ENCODE measurements around the gene CFAP221.

Gene CFAP221

DNA sequence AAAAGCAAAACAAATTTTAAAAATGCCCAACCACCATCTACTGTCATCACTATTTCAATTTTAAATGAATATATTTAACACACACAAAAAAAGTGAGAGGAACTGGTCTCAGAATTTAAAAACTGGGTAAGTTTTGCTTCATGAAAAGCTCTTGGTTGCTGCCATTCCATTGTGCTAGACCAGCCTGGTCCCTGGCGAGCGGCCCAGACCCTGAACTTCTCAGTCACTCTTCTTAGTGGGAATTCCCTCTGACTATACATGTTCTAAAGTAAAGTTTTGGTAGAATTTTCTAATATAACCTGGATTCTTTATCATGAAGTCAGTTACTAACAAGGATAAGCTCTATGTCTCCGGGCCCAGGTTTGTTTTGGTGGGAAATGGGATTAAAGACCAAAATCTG, 99.9 kb downstream of the CFAP221 start:
- Histone ChIP-seq H2BK120ac (ENCODE audit: low read depth, low read length) (no peak overlapping the region), H3K9ac (ENCODE audit: low read length) (no peak overlapping the region), H2BK15ac (ENCODE audit: low read depth, poor library complexity, severe bottlenecking) (no peak overlapping the region), H2BK5ac (ENCODE audit: low read depth, low read length, poor library complexity, severe bottlenecking) (no peak overlapping the region), H2AFZ (ENCODE audit: low read depth, low read length) (no peak overlapping the region), H2AK5ac (ENCODE audit: low read length, severe bottlenecking) (no peak overlapping the region), H4K91ac (ENCODE audit: low read length) (no peak overlapping the region), H3K4me2 (ENCODE audit: low read length, poor library complexity, severe bottlenecking) (no peak overlapping the region), H4K8ac (ENCODE audit: low read length) (no peak overlapping the region), H3K79me1 (replicated peaks; ENCODE audit: low read length, poor library complexity, severe bottlenecking) (no peaks in the 10 kb centered on the region), H2BK12ac (ENCODE audit: low read length in 2 of 2) (no peak overlapping the region), H3K23ac (ENCODE audit: low read length in 2 of 2) (no peak overlapping the region), H3K27me3 (ENCODE audit: control insufficient read depth in 1 of 2, insufficient read depth in 1 of 2, low read length in 2 of 2) (peaks cover 4 to 14% of the 10 kb centered on the region in 2 experiments), H3K18ac (ENCODE audit: low read depth in 1 of 2, low read length in 2 of 2) (no peak overlapping the region), H3K4me1 (ENCODE audit: control insufficient read depth, insufficient read depth, low read depth, low read length) (peaks cover 4% of the 10 kb centered on the region), H3K27ac (ENCODE audit: low read length, poor library complexity, severe bottlenecking) (no peak overlapping the region), H3K9me3 (ENCODE audit: control insufficient read depth, low read length) (no peaks in the 10 kb centered on the region), H3K4ac (ENCODE audit: low read depth in 1 of 2, low read length in 2 of 2) (no peak overlapping the region), H3K4me3 (ENCODE audit: insufficient read depth in 1 of 2, low read depth in 1 of 2, low read length in 2 of 2) (no peak overlapping the region), H3K14ac (ENCODE audit: low read length in 2 of 2) (no peak overlapping the region), H3K36me3 (ENCODE audit: control insufficient read depth in 1 of 2, insufficient read depth in 2 of 2, low read depth in 1 of 2, low read length in 2 of 2) (no peaks in the 10 kb centered on the region)
- 67% methylated on average over 1 of the region's 3 CpGs for WGBS
- no peak for DNase-seq

DNA sequence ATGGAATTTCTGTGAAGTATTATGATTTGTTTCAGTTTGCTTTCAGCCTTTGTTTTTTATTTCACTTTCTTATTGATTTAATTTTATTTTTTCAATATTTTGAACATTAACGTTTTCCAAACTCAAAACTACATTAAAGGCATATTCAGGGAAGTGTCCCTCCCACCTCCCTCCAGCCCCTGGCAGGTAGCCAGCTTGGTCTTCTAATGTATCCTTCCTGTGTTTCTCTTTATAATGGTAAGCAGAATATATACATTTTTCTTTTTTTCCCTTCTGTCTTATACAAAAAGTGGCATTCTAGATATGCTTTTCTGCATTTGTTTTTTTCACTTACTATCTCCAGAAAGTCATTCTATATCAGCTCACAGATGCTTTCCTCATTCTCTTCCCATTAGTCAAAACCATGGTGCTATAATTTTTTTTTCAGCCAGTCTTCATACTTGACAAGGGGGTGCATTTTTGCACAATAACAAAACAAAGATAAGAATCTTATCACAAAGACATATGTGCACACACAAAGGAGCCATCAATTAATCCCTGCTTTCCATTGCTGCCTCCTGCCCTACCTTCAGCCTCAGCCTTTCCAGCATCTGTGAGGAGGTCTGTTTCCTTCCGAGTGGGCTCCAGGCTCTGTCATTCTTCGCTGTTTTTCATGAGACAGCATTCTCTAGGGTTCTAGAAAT, 101.1 kb downstream of the CFAP221 start:
- WGBS, result 100% methylated on average over 2 of the region's 3 CpGs
- Histone ChIP-seq H4K91ac (ENCODE audit: low read length) (no peak overlapping the region), H2AK5ac (ENCODE audit: low read length, severe bottlenecking) (no peak overlapping the region), H3K36me3 (ENCODE audit: control insufficient read depth in 1 of 2, insufficient read depth in 2 of 2, low read depth in 1 of 2, low read length in 2 of 2) (no peaks in the 10 kb centered on the region), H3K4me2 (ENCODE audit: low read length, poor library complexity, severe bottlenecking) (no peak overlapping the region), H3K4me1 (ENCODE audit: control insufficient read depth, insufficient read depth, low read depth, low read length) (peaks cover 2% of the 10 kb centered on the region), H3K18ac (ENCODE audit: low read depth in 1 of 2, low read length in 2 of 2) (no peak overlapping the region), H2BK12ac (ENCODE audit: low read length in 2 of 2) (no peak overlapping the region), H3K27me3 (ENCODE audit: control insufficient read depth in 1 of 2, insufficient read depth in 1 of 2, low read length in 2 of 2) (peaks cover 4 to 5% of the 10 kb centered on the region in 2 experiments), H3K23ac (ENCODE audit: low read length in 2 of 2) (no peak overlapping the region), H2BK120ac (ENCODE audit: low read depth, low read length) (no peak overlapping the region), H3K14ac (ENCODE audit: low read length in 2 of 2) (no peak overlapping the region), H3K27ac (ENCODE audit: low read length, poor library complexity, severe bottlenecking) (no peak overlapping the region), H2AFZ (ENCODE audit: low read depth, low read length) (no peak overlapping the region), H2BK5ac (ENCODE audit: low read depth, low read length, poor library complexity, severe bottlenecking) (no peak overlapping the region), H4K8ac (ENCODE audit: low read length) (no peak overlapping the region), H3K4ac (ENCODE audit: low read depth in 1 of 2, low read length in 2 of 2) (no peak overlapping the region), H3K9me3 (ENCODE audit: control insufficient read depth, low read length) (no peaks in the 10 kb centered on the region), H2BK15ac (ENCODE audit: low read depth, poor library complexity, severe bottlenecking) (no peak overlapping the region), H3K9ac (ENCODE audit: low read length) (no peak overlapping the region), H3K4me3 (ENCODE audit: insufficient read depth in 1 of 2, low read depth in 1 of 2, low read length in 2 of 2) (no peak overlapping the region), H3K79me1 (replicated peaks; ENCODE audit: low read length, poor library complexity, severe bottlenecking) (no peaks in the 10 kb centered on the region)
- no peak for DNase-seq

DNA sequence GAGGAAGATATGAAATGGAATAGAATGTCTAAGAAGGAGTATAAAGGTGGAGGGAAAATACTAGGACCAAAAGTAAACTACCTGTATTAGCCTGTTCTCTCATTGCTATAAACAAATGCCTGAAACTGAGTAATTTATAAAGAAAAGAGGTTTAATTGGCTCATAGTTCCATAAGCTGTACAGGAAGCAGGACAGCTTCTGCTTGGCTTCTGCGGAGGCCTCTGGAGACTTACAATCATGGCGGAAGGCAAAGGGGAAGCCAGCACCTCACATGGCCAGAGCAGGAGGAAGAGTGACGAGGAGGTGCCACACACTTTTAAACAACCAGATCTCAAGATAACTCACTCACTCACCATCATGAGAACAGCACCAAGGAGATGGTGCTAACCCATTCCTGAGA, 101.9 kb downstream of the CFAP221 start:
- 87% methylated on average over 3 of the region's 3 CpGs for WGBS
- H3K4ac ChIP-seq (ENCODE audit: low read depth in 1 of 2, low read length in 2 of 2), result no peak overlapping the region
- H3K9me3 ChIP-seq (ENCODE audit: control insufficient read depth, low read length), result no peaks in the 10 kb centered on the region
- no peak overlapping the region for H2AFZ ChIP-seq (ENCODE audit: low read depth, low read length)
- H2BK5ac ChIP-seq (ENCODE audit: low read depth, low read length, poor library complexity, severe bottlenecking), result no peak overlapping the region
- H2BK120ac ChIP-seq (ENCODE audit: low read depth, low read length), result no peak overlapping the region
- no peak overlapping the region for H3K14ac ChIP-seq (ENCODE audit: low read length in 2 of 2)
- H2BK15ac ChIP-seq (ENCODE audit: low read depth, poor library complexity, severe bottlenecking), result no peak overlapping the region
- no peak overlapping the region for H3K27ac ChIP-seq (ENCODE audit: low read length, poor library complexity, severe bottlenecking)
- no peak overlapping the region for H4K91ac ChIP-seq (ENCODE audit: low read length)
- no peak overlapping the region for H3K23ac ChIP-seq (ENCODE audit: low read length in 2 of 2)
- no peak for DNase-seq
- no peak overlapping the region for H3K9ac ChIP-seq (ENCODE audit: low read length)
- no peak overlapping the region for H3K18ac ChIP-seq (ENCODE audit: low read depth in 1 of 2, low read length in 2 of 2)
- no peak overlapping the region for H3K4me3 ChIP-seq (ENCODE audit: insufficient read depth in 1 of 2, low read depth in 1 of 2, low read length in 2 of 2)
- H3K79me1 ChIP-seq (replicated peaks; ENCODE audit: low read length, poor library complexity, severe bottlenecking), result no peaks in the 10 kb centered on the region
- H2AK5ac ChIP-seq (ENCODE audit: low read length, severe bottlenecking), result no peak overlapping the region
- H3K4me2 ChIP-seq (ENCODE audit: low read length, poor library complexity, severe bottlenecking), result no peak overlapping the region
- no peak overlapping the region for H2BK12ac ChIP-seq (ENCODE audit: low read length in 2 of 2)
- no peaks in the 10 kb centered on the region for H3K36me3 ChIP-seq (ENCODE audit: control insufficient read depth in 1 of 2, insufficient read depth in 2 of 2, low read depth in 1 of 2, low read length in 2 of 2)
- no peak overlapping the region for H4K8ac ChIP-seq (ENCODE audit: low read length)
- H3K27me3 ChIP-seq (ENCODE audit: control insufficient read depth in 1 of 2, insufficient read depth in 1 of 2, low read length in 2 of 2), result no peaks in the 10 kb centered on the region
- H3K4me1 ChIP-seq (ENCODE audit: control insufficient read depth, insufficient read depth, low read depth, low read length), result peaks cover 2% of the 10 kb centered on the region

DNA sequence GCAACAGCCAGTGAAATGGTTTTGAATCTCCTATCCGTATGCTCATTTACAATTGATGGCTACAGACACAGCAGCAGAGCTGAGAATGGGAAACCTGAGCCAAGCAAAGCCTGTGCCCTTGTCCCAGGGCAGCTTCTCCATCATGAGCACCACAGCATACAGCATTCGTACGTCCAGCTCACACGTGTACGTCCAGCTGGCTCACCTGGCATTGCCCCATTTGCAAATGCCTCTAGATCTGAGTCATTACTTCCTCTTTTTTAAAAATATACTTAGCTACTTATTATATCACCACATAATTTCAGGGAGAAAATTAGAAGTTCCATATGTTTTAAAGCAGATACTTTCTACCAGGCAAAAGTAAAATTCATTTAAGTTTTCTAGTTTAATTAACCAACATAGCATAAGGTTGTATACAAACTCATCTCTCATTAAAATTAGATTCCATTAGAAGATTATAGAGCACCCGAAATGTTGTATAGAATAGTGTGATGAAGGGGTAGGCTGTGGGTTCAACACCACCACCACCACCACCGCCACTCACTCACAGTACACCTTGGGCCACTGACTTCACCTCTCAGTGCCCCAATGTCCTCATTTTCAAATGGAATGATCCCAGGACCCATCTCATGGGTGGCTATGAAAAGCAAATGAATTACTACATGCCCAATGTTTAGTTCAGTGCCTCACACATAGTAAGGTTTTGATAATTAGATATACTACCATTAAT, 103.4 kb downstream of the CFAP221 start:
- H3K23ac ChIP-seq (ENCODE audit: low read length in 2 of 2), result no peak overlapping the region
- no peak for DNase-seq
- peaks cover 0 to 7% of the 10 kb centered on the region in 2 experiments for H3K27me3 ChIP-seq (ENCODE audit: control insufficient read depth in 1 of 2, insufficient read depth in 1 of 2, low read length in 2 of 2)
- no peak overlapping the region for H2BK5ac ChIP-seq (ENCODE audit: low read depth, low read length, poor library complexity, severe bottlenecking)
- H3K14ac ChIP-seq (ENCODE audit: low read length in 2 of 2), result no peak overlapping the region
- no peak overlapping the region for H3K4ac ChIP-seq (ENCODE audit: low read depth in 1 of 2, low read length in 2 of 2)
- 84% methylated on average over 7 of the region's 7 CpGs for WGBS
- H3K36me3 ChIP-seq (ENCODE audit: control insufficient read depth in 1 of 2, insufficient read depth in 2 of 2, low read depth in 1 of 2, low read length in 2 of 2), result no peaks in the 10 kb centered on the region
- H2AFZ ChIP-seq (ENCODE audit: low read depth, low read length), result no peak overlapping the region
- no peak overlapping the region for H2AK5ac ChIP-seq (ENCODE audit: low read length, severe bottlenecking)
- H3K9me3 ChIP-seq (ENCODE audit: control insufficient read depth, low read length), result no peaks in the 10 kb centered on the region
- no peak overlapping the region for H3K18ac ChIP-seq (ENCODE audit: low read depth in 1 of 2, low read length in 2 of 2)
- peaks cover 2% of the 10 kb centered on the region for H3K4me1 ChIP-seq (ENCODE audit: control insufficient read depth, insufficient read depth, low read depth, low read length)
- no peak overlapping the region for H4K8ac ChIP-seq (ENCODE audit: low read length)
- no peak overlapping the region for H3K4me2 ChIP-seq (ENCODE audit: low read length, poor library complexity, severe bottlenecking)
- no peaks in the 10 kb centered on the region for H3K79me1 ChIP-seq (replicated peaks; ENCODE audit: low read length, poor library complexity, severe bottlenecking)
- no peak overlapping the region for H2BK120ac ChIP-seq (ENCODE audit: low read depth, low read length)
- H3K9ac ChIP-seq (ENCODE audit: low read length), result no peak overlapping the region
- no peak overlapping the region for H4K91ac ChIP-seq (ENCODE audit: low read length)
- H2BK12ac ChIP-seq (ENCODE audit: low read length in 2 of 2), result no peak overlapping the region
- H3K27ac ChIP-seq (ENCODE audit: low read length, poor library complexity, severe bottlenecking), result no peak overlapping the region
- no peak overlapping the region for H3K4me3 ChIP-seq (ENCODE audit: insufficient read depth in 1 of 2, low read depth in 1 of 2, low read length in 2 of 2)
- no peak overlapping the region for H2BK15ac ChIP-seq (ENCODE audit: low read depth, poor library complexity, severe bottlenecking)
